HEK293 (cell line): ENCODE measurements around the gene RTP5.
A peak's percentile ranks its signal among the peaks of the same experiment; 100 is the strongest.

ENCODE experiments used
- CTCF ChIA-PET: fragments of 350-600 bp; formaldehyde crosslinking; extraction: SDS; loops from one replicate; lab custom pipeline; 2021; ENCODE audit warnings: antibody characterized with exemption; lab: Yijun Ruan, JAX
- POLR2A ChIA-PET: fragments of 300-600 bp; formaldehyde crosslinking; extraction: SDS; loops from one replicate; lab custom pipeline; 2020; ENCODE audit warnings: antibody characterized with exemption, inconsistent platforms; lab: Yijun Ruan, JAX
- H3K27ac ChIP-seq: fragments of 200-500 bp; sonication (Bioruptor generic); 2 replicates; pipeline ENCODE4 v1.5.1; 2014; ENCODE audit warnings: low read depth, low read length, control low read depth, inconsistent platforms; ENCODE audit errors: extremely low read depth
- H3K36me3 ChIP-seq, 2 experiments: fragments of 200-500 bp in 1 of 2; sonication (Bioruptor generic) in 1 of 2; 1 replicate in 1 of 2; 2 replicates in 1 of 2; pipeline ENCODE4 v1.5.1; 2014 to 2017; ENCODE audit warnings: inconsistent platforms in 2 of 2, low read length in 2 of 2; ENCODE audit not compliant: control insufficient read depth in 2 of 2, insufficient read depth in 1 of 2
- H3K4me1 ChIP-seq: fragments of 200-500 bp; sonication (Bioruptor generic); 2 replicates; pipeline ENCODE4 v1.5.1; 2014; ENCODE audit warnings: mild to moderate bottlenecking, low read length, inconsistent platforms; ENCODE audit not compliant: control insufficient read depth, insufficient read depth
- H3K4me3 ChIP-seq: 2 replicates; pipeline ENCODE4 v1.5.1; 2011; ENCODE audit warnings: low read depth, mild to moderate bottlenecking, control low read depth, low read length, moderate library complexity
- H3K9me3 ChIP-seq: fragments of 200-500 bp; sonication (Bioruptor generic); 2 replicates; pipeline ENCODE4 v1.5.1; 2014; ENCODE audit warnings: low read depth, low read length, inconsistent platforms; ENCODE audit not compliant: control insufficient read depth, insufficient read depth
- GLIS1 ChIP-seq: fragments of 450-650 bp; formaldehyde crosslinking; IDR thresholded peaks from 2 replicates; pipeline ENCODE4 v1.5.1; 2016; ENCODE audit warnings: missing biosample characterization, missing genetic modification characterization
- YY2 ChIP-seq: fragments of 450-650 bp; formaldehyde crosslinking; IDR thresholded peaks from 2 replicates; pipeline ENCODE4 v1.5.1; 2016; ENCODE audit warnings: missing biosample characterization, missing genetic modification characterization
- ZBTB1 ChIP-seq: fragments of 450-650 bp; formaldehyde crosslinking; IDR thresholded peaks from 2 replicates; pipeline ENCODE4 v1.5.1; 2016; ENCODE audit warnings: missing biosample characterization, missing genetic modification characterization
- ZIC2 ChIP-seq: fragments of 450-650 bp; formaldehyde crosslinking; IDR thresholded peaks from 2 replicates; pipeline ENCODE4 v1.5.1; 2016; ENCODE audit warnings: missing biosample characterization, missing genetic modification characterization
- ZNF324 ChIP-seq: fragments of 450-650 bp; formaldehyde crosslinking; IDR thresholded peaks from 2 replicates; pipeline ENCODE4 v1.5.1; 2016; ENCODE audit warnings: missing biosample characterization, missing genetic modification characterization
- ZNF350 ChIP-seq: fragments of 450-650 bp; formaldehyde crosslinking; IDR thresholded peaks from 2 replicates; pipeline ENCODE4 v1.5.0; 2017; ENCODE audit warnings: missing biosample characterization, mild to moderate bottlenecking, missing genetic modification characterization
- ZNF366 ChIP-seq: fragments of 450-650 bp; formaldehyde crosslinking; conservative IDR thresholded peaks from 2 replicates; pipeline ENCODE4 v1.5.1; 2016; ENCODE audit warnings: missing biosample characterization, missing genetic modification characterization
- ZNF404 ChIP-seq: fragments of 450-650 bp; formaldehyde crosslinking; IDR thresholded peaks from 2 replicates; pipeline ENCODE4 v1.5.1; 2017; ENCODE audit warnings: missing biosample characterization, missing genetic modification characterization
- ZNF514 ChIP-seq: fragments of 450-650 bp; formaldehyde crosslinking; IDR thresholded peaks from 2 replicates; pipeline ENCODE4 v1.5.1; 2016; ENCODE audit warnings: missing biosample characterization, missing genetic modification characterization
- ZNF544 ChIP-seq: fragments of 450-650 bp; formaldehyde crosslinking; IDR thresholded peaks from 2 replicates; pipeline ENCODE4 v1.5.0; 2017; ENCODE audit warnings: missing biosample characterization, missing genetic modification characterization
- ZNF621 ChIP-seq: fragments of 450-650 bp; formaldehyde crosslinking; IDR thresholded peaks from 2 replicates; pipeline ENCODE4 v1.5.1; 2017; ENCODE audit warnings: missing biosample characterization, missing genetic modification characterization
- ZXDB ChIP-seq: fragments of 450-650 bp; formaldehyde crosslinking; IDR thresholded peaks from 2 replicates; pipeline ENCODE4 v1.5.1; 2016; ENCODE audit warnings: missing biosample characterization, missing genetic modification characterization
- TF ChIP-seq, protein P1 (sequence below): fragments of 450-650 bp; formaldehyde crosslinking; IDR thresholded peaks from 2 replicates; pipeline ENCODE4 v1.5.1; 2016; ENCODE audit warnings: missing biosample characterization, missing genetic modification characterization
- TF ChIP-seq, protein P2 (sequence below): fragments of 450-650 bp; formaldehyde crosslinking; IDR thresholded peaks from 2 replicates; pipeline ENCODE4 v1.5.1; 2016; ENCODE audit warnings: missing biosample characterization, missing genetic modification characterization
- TF ChIP-seq, protein P3 (sequence below): fragments of 450-650 bp; formaldehyde crosslinking; IDR thresholded peaks from 2 replicates; pipeline ENCODE4 v1.5.1; 2017; ENCODE audit warnings: missing biosample characterization, mild to moderate bottlenecking, missing genetic modification characterization, moderate library complexity
- TF ChIP-seq, protein P4 (sequence below): fragments of 450-650 bp; formaldehyde crosslinking; IDR thresholded peaks from 2 replicates; pipeline ENCODE4 v1.5.1; 2017; ENCODE audit warnings: missing biosample characterization, missing genetic modification characterization
- TF ChIP-seq, protein P5 (sequence below): fragments of 450-650 bp; formaldehyde crosslinking; IDR thresholded peaks from 2 replicates; pipeline ENCODE4 v1.5.1; 2016; ENCODE audit warnings: missing biosample characterization, missing genetic modification characterization
- TF ChIP-seq, protein P6 (sequence below): fragments of 450-650 bp; formaldehyde crosslinking; IDR thresholded peaks from 2 replicates; pipeline ENCODE4 v1.5.1; 2016; ENCODE audit warnings: missing biosample characterization, missing genetic modification characterization

RTP5 gene

DNA sequence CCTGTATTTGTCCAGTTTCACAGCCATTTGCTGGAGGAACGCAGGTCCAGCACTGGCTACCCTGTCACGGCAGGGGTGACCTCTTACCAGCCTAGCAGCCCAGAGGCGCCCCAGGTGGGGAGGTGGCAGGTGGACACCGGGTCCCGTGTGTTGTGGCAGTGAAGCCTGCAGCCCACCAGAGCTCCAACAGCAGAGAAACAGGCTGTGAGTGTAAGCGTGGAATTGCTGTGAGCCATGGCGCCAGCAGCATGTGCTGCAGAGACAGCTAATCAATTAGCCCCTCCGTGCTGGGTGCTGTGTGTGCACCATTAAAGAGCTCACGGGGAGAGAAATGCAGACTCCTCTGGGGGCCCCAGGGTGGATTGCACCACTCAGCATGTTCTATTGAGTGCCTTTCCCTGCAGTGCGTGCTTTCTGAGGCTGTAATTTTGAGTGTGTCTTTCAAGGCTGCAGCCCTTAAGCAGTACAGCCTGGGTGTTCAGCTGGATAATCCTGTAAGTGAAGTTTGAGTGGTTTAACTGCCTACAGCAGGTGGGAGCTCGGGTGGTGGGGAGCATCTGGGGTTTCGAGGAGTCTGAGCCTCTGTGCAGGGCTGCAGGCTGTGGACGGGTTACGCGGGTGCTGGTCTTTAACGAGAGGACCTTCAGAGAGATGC lies 15.9 kb downstream of the RTP5 start:
- H3K9me3 ChIP-seq: no peaks in the 10 kb centered on the region
- no peaks in the 10 kb centered on the region for H3K36me3 ChIP-seq
- peaks cover 6% of the 10 kb centered on the region; the same call in 1 of the 2 replicates for H3K4me1 ChIP-seq
- CTCF ChIA-PET: no interaction called here
- TF ChIP-seq ZIC2 (tag by site-specific recombination) (peak; percentile 72), YY2 (no peak), GLIS1 (tag by site-specific recombination) (no peak)
- TF ChIP-seq, protein P1, sequence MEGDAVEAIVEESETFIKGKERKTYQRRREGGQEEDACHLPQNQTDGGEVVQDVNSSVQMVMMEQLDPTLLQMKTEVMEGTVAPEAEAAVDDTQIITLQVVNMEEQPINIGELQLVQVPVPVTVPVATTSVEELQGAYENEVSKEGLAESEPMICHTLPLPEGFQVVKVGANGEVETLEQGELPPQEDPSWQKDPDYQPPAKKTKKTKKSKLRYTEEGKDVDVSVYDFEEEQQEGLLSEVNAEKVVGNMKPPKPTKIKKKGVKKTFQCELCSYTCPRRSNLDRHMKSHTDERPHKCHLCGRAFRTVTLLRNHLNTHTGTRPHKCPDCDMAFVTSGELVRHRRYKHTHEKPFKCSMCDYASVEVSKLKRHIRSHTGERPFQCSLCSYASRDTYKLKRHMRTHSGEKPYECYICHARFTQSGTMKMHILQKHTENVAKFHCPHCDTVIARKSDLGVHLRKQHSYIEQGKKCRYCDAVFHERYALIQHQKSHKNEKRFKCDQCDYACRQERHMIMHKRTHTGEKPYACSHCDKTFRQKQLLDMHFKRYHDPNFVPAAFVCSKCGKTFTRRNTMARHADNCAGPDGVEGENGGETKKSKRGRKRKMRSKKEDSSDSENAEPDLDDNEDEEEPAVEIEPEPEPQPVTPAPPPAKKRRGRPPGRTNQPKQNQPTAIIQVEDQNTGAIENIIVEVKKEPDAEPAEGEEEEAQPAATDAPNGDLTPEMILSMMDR (tag by site-specific recombination): no peak
- H3K27ac ChIP-seq: no peak overlapping the region
- POLR2A ChIA-PET: no interaction called here
- H3K4me3 ChIP-seq: no peak overlapping the region

DNA sequence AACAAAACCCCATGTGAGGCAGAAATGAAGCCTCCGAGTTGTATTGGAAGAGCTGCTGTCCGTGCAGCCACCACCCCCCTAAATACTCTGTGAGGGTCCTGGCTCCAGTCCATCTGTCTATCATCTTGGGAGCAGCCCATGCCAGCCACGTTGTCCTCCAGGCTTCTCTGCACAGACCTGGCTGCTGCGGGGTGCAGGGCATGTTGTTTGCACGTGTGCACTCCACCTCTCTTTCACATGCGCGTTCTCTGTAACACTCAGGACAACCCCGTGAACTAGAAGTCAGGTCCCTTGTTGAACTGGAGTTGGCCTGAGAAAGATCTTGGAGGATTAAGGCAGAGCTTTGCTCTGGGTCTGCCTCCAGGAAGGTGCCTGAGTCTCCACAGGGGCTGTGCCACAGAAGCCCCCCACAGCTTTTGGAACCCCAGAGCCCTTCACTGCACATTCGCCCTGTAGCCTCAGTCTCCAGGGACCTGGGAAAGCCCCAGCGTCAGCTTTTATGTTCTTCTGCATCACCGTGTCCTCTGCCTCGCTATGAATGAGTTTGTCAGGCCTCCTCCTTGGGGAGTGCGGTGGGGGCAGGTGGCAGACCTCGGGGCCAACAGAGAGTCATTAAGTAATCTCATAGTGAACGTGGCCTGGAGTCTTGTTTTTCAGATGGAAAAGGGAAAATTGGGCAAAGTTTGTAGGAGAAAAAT lies 16.6 kb downstream of the RTP5 start:
- H3K36me3 ChIP-seq: no peaks in the 10 kb centered on the region
- TF ChIP-seq ZNF621 (tag by site-specific recombination) (no peak), ZNF514 (tag by site-specific recombination) (no peak), ZNF324 (tag by site-specific recombination) (no peak), ZNF404 (tag by site-specific recombination) (no peak), ZNF544 (no peak), ZNF350 (tag by site-specific recombination) (no peak), ZNF366 (tag by site-specific recombination) (no peak), ZBTB1 (no peak), ZXDB (tag by site-specific recombination) (no peak), ZIC2 (tag by site-specific recombination) (no peak)
- TF ChIP-seq, protein P2, sequence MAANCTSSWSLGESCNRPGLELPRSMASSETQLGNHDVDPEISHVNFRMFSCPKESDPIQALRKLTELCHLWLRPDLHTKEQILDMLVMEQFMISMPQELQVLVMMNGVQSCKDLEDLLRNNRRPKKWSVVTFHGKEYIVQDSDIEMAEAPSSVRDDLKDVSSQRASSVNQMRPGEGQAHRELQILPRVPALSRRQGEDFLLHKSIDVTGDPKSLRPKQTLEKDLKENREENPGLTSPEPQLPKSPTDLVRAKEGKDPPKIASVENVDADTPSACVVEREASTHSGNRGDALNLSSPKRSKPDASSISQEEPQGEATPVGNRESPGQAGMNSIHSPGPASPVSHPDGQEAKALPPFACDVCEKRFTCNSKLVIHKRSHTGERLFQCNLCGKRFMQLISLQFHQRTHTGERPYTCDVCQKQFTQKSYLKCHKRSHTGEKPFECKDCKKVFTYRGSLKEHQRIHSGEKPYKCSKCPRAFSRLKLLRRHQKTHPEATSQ (tag by site-specific recombination): no peak
- TF ChIP-seq, protein P3, sequence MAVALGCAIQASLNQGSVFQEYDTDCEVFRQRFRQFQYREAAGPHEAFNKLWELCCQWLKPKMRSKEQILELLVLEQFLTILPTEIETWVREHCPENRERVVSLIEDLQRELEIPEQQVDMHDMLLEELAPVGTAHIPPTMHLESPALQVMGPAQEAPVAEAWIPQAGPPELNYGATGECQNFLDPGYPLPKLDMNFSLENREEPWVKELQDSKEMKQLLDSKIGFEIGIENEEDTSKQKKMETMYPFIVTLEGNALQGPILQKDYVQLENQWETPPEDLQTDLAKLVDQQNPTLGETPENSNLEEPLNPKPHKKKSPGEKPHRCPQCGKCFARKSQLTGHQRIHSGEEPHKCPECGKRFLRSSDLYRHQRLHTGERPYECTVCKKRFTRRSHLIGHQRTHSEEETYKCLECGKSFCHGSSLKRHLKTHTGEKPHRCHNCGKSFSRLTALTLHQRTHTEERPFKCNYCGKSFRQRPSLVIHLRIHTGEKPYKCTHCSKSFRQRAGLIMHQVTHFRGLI (tag by site-specific recombination): no peak
- TF ChIP-seq, protein P4, sequence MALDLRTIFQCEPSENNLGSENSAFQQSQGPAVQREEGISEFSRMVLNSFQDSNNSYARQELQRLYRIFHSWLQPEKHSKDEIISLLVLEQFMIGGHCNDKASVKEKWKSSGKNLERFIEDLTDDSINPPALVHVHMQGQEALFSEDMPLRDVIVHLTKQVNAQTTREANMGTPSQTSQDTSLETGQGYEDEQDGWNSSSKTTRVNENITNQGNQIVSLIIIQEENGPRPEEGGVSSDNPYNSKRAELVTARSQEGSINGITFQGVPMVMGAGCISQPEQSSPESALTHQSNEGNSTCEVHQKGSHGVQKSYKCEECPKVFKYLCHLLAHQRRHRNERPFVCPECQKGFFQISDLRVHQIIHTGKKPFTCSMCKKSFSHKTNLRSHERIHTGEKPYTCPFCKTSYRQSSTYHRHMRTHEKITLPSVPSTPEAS (tag by site-specific recombination): no peak
- TF ChIP-seq, protein P5, sequence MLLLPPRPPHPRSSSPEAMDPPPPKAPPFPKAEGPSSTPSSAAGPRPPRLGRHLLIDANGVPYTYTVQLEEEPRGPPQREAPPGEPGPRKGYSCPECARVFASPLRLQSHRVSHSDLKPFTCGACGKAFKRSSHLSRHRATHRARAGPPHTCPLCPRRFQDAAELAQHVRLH (tag by site-specific recombination): no peak
- TF ChIP-seq, protein P6, sequence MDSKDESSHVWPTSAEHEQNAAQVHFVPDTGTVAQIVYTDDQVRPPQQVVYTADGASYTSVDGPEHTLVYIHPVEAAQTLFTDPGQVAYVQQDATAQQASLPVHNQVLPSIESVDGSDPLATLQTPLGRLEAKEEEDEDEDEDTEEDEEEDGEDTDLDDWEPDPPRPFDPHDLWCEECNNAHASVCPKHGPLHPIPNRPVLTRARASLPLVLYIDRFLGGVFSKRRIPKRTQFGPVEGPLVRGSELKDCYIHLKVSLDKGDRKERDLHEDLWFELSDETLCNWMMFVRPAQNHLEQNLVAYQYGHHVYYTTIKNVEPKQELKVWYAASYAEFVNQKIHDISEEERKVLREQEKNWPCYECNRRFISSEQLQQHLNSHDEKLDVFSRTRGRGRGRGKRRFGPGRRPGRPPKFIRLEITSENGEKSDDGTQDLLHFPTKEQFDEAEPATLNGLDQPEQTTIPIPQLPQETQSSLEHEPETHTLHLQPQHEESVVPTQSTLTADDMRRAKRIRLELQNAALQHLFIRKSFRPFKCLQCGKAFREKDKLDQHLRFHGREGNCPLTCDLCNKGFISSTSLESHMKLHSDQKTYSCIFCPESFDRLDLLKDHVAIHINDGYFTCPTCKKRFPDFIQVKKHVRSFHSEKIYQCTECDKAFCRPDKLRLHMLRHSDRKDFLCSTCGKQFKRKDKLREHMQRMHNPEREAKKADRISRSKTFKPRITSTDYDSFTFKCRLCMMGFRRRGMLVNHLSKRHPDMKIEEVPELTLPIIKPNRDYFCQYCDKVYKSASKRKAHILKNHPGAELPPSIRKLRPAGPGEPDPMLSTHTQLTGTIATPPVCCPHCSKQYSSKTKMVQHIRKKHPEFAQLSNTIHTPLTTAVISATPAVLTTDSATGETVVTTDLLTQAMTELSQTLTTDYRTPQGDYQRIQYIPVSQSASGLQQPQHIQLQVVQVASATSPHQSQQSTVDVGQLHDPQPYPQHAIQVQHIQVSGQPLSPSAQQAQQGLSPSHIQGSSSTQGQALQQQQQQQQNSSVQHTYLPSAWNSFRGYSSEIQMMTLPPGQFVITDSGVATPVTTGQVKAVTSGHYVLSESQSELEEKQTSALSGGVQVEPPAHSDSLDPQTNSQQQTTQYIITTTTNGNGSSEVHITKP (tag by site-specific recombination): no peak
- H3K27ac ChIP-seq: no peak overlapping the region
- no peaks in the 10 kb centered on the region for H3K9me3 ChIP-seq
- ChIA-PET CTCF (no interaction called here), POLR2A (no interaction called here)
- no peak overlapping the region for H3K4me3 ChIP-seq
- peaks cover 6% of the 10 kb centered on the region; the same call in 1 of the 2 replicates for H3K4me1 ChIP-seq
